ENCODE data around the gene MIF4GD. TPM values are rescaled to one million over a fixed set of nuclear protein-coding genes. Genes with fewer than 3 reads are reported as not detected.
"Not testable (repeated sequence)": the region's sequence is repeated elsewhere in the genome, so short reads cannot be mapped to it uniquely, and the experiment has no call there.

Gene MIF4GD
- total RNA-seq (2014; rRNA removed; shearing (Covaris generic); ENCODE audit: low replicate concordance), result 37.8 and 40.0 TPM in 2 replicates

GRCh38 chr17:75270966-75271232 lies at the start of gene MIF4GD:
MIF4GD (minus strand) TSS chr17:75271231; CDS start chr17:75270195, 1,036 bp downstream.
- DNase-seq (ENCODE audit: low read depth), result no peak
- in situ Hi-C loops (cut with HindIII; ENCODE audit: low pct_unique_long_range_greater_than_20kb, low sequenced_read_pairs), result no loop called here

- in situ Hi-C loops (cut with HindIII; ENCODE audit: low pct_unique_long_range_greater_than_20kb, low sequenced_read_pairs), result no loop called here
Measured at GRCh38 chr17:75319904-75320691, 49.1 kb upstream of the MIF4GD start.

GRCh38 chr17:75318615-75319222 lies 47.7 kb upstream of the MIF4GD start:
- in situ Hi-C loops (cut with HindIII; ENCODE audit: low pct_unique_long_range_greater_than_20kb, low sequenced_read_pairs), result no loop called here
- DNase-seq (ENCODE audit: low read depth), result no peak

More at GRCh38 chr17:75319904-75320691, 49.1 kb upstream of the MIF4GD start:
- DNase-seq (ENCODE audit: low read depth), result no peak

- DNase-seq (ENCODE audit: low read depth), result no peak
- in situ Hi-C loops (cut with HindIII; ENCODE audit: low pct_unique_long_range_greater_than_20kb, low sequenced_read_pairs), result no loop called here
Measured at GRCh38 chr17:75318211-75318610, 47.2 kb upstream of the MIF4GD start.

GRCh38 chr17:75317671-75318070 lies 46.6 kb upstream of the MIF4GD start:
- in situ Hi-C loops (cut with HindIII; ENCODE audit: low pct_unique_long_range_greater_than_20kb, low sequenced_read_pairs), result no loop called here
- no peak for DNase-seq (ENCODE audit: low read depth)

GRCh38 chr17:75316253-75316652 lies 45.2 kb upstream of the MIF4GD start:
- no peak for DNase-seq (ENCODE audit: low read depth)
- in situ Hi-C loops (cut with HindIII; ENCODE audit: low pct_unique_long_range_greater_than_20kb, low sequenced_read_pairs), result no loop called here

GRCh38 chr17:75315541-75316243 lies 44.7 kb upstream of the MIF4GD start:
- no peak for DNase-seq (ENCODE audit: low read depth)
- in situ Hi-C loops (cut with HindIII; ENCODE audit: low pct_unique_long_range_greater_than_20kb, low sequenced_read_pairs), result no loop called here

GRCh38 chr17:75313941-75314551 lies 43.0 kb upstream of the MIF4GD start:
- DNase-seq (ENCODE audit: low read depth), result no peak
- in situ Hi-C loops (cut with HindIII; ENCODE audit: low pct_unique_long_range_greater_than_20kb, low sequenced_read_pairs), result no loop called here

GRCh38 chr17:75308732-75309629 lies 38.0 kb upstream of the MIF4GD start:
- in situ Hi-C loops (cut with HindIII; ENCODE audit: low pct_unique_long_range_greater_than_20kb, low sequenced_read_pairs), result no loop called here

GRCh38 chr17:75307957-75308731 lies 37.1 kb upstream of the MIF4GD start:
- in situ Hi-C loops (cut with HindIII; ENCODE audit: low pct_unique_long_range_greater_than_20kb, low sequenced_read_pairs), result no loop called here
- no peak for DNase-seq (ENCODE audit: low read depth)

More at GRCh38 chr17:75308732-75309629, 38.0 kb upstream of the MIF4GD start:
- no peak for DNase-seq (ENCODE audit: low read depth)

- DNase-seq (ENCODE audit: low read depth), result no peak
- in situ Hi-C loops (cut with HindIII; ENCODE audit: low pct_unique_long_range_greater_than_20kb, low sequenced_read_pairs), result no loop called here
Measured at GRCh38 chr17:75301502-75302206, 30.6 kb upstream of the MIF4GD start.

GRCh38 chr17:75301049-75301448 lies 30.0 kb upstream of the MIF4GD start:
- in situ Hi-C loops (cut with HindIII; ENCODE audit: low pct_unique_long_range_greater_than_20kb, low sequenced_read_pairs), result no loop called here
- no peak for DNase-seq (ENCODE audit: low read depth)

- no peak for DNase-seq (ENCODE audit: low read depth)
- in situ Hi-C loops (cut with HindIII; ENCODE audit: low pct_unique_long_range_greater_than_20kb, low sequenced_read_pairs), result no loop called here
Measured at GRCh38 chr17:75300280-75300679, 29.2 kb upstream of the MIF4GD start.

GRCh38 chr17:75295201-75296158 lies 24.4 kb upstream of the MIF4GD start:
- in situ Hi-C loops (cut with HindIII; ENCODE audit: low pct_unique_long_range_greater_than_20kb, low sequenced_read_pairs), result no loop called here
- no peak for DNase-seq (ENCODE audit: low read depth)

GRCh38 chr17:75292810-75293448 lies 21.9 kb upstream of the MIF4GD start:
- in situ Hi-C loops (cut with HindIII; ENCODE audit: low pct_unique_long_range_greater_than_20kb, low sequenced_read_pairs); DNase-seq (ENCODE audit: low read depth): not testable (repeated sequence)

Data from Caki2 (cell line).